IMR-90 (cell line): ENCODE results near the gene GRIN2A. TPM values are rescaled to one million over a fixed set of nuclear protein-coding genes. Genes with fewer than 3 reads are reported as not detected.

Experiments used
- ATAC-seq: fragments of 200-7000 bp; cut with Tn5 transposase; 2 replicates; pipeline ENCODE4 v1.9.1; 2020; ENCODE audit warnings: low read depth, mild to moderate bottlenecking, moderate library complexity
- BruUV-seq: library from RNA; stranded (reverse); fragments of 400-500 nt; replicated peaks from 2 replicates; lab custom pipeline; 2021; lab: Mats Ljungman, UMichigan
- CTCF ChIA-PET: fragments of 300-600 bp; formaldehyde crosslinking; extraction: SDS; loops from one replicate; lab custom pipeline; 2021; ENCODE audit warnings: antibody characterized with exemption; lab: Yijun Ruan, JAX
- POLR2A ChIA-PET: fragments of 300-600 bp; sonication (Branson Sonifier 250); formaldehyde crosslinking; loops from one replicate; lab custom pipeline; 2022; ENCODE audit warnings: antibody characterized with exemption; ENCODE audit not compliant: unreplicated experiment; lab: Charles Lee
- DNase-seq: peaks from one replicate; pipeline ENCODE4 v3.0.0; 2013
- H2AFZ ChIP-seq: replicated peaks from 2 replicates; pipeline ENCODE3; 2013; ENCODE audit warnings: low read length, mild to moderate bottlenecking; ENCODE audit not compliant: poor library complexity
- H2AK5ac ChIP-seq: 2 replicates; pipeline ENCODE4 v1.6.1; 2013; ENCODE audit warnings: low read depth, low read length, inconsistent platforms
- H2AK9ac ChIP-seq: replicated peaks from 2 replicates; pipeline ENCODE3; 2013; ENCODE audit warnings: mild to moderate bottlenecking, low read depth, low read length, moderate library complexity; ENCODE audit not compliant: poor library complexity
- H2BK120ac ChIP-seq: 2 replicates; pipeline ENCODE4 v1.6.1; 2013; ENCODE audit warnings: low read depth, low read length, inconsistent platforms
- H2BK15ac ChIP-seq: 3 replicates; pipeline ENCODE4 v1.6.1; 2013; ENCODE audit warnings: low read depth, low read length, inconsistent platforms
- H2BK20ac ChIP-seq: 2 replicates; pipeline ENCODE4 v1.6.1; 2013; ENCODE audit warnings: low read depth, mild to moderate bottlenecking, inconsistent platforms, low read length, moderate library complexity
- H2BK5ac ChIP-seq: 2 replicates; pipeline ENCODE4 v1.6.1; 2013; ENCODE audit warnings: mild to moderate bottlenecking, low read depth, low read length, inconsistent platforms; ENCODE audit not compliant: poor library complexity, severe bottlenecking
- H3K14ac ChIP-seq: replicated peaks from 2 replicates; pipeline ENCODE4 v1.6.1; 2013; ENCODE audit warnings: low read depth, low read length, inconsistent platforms
- H3K18ac ChIP-seq: 2 replicates; pipeline ENCODE4 v1.6.1; 2013; ENCODE audit warnings: low read depth, low read length, control low read depth
- H3K23ac ChIP-seq: 2 replicates; pipeline ENCODE4 v1.6.1; 2013; ENCODE audit warnings: low read depth, low read length, inconsistent platforms
- H3K27ac ChIP-seq: 2 replicates; pipeline ENCODE4 v1.5.1; 2013; ENCODE audit warnings: mild to moderate bottlenecking, control low read depth, low read length; ENCODE audit not compliant: insufficient read depth
- H3K27me3 ChIP-seq: 2 replicates; pipeline ENCODE4 v1.6.1; 2013; ENCODE audit warnings: low read length; ENCODE audit not compliant: control insufficient read depth, insufficient read depth
- H3K36me3 ChIP-seq: 2 replicates; pipeline ENCODE4 v1.6.1; 2013; ENCODE audit warnings: low read length, mixed read lengths; ENCODE audit not compliant: control insufficient read depth, insufficient read depth
- H3K4ac ChIP-seq: 2 replicates; pipeline ENCODE4 v1.6.1; 2013; ENCODE audit warnings: low read depth, low read length, inconsistent platforms
- H3K4me1 ChIP-seq: 2 replicates; pipeline ENCODE4 v1.6.1; 2013; ENCODE audit warnings: low read length, mixed read lengths; ENCODE audit not compliant: control insufficient read depth, insufficient read depth
- H3K4me2 ChIP-seq: 2 replicates; pipeline ENCODE4 v1.6.1; 2013; ENCODE audit warnings: low read depth, mild to moderate bottlenecking, control low read depth, low read length, moderate library complexity
- H3K4me3 ChIP-seq: 2 replicates; pipeline ENCODE4 v1.5.1; 2013; ENCODE audit warnings: low read depth, mild to moderate bottlenecking, control low read depth, low read length, moderate library complexity; ENCODE audit not compliant: insufficient read depth
- H3K56ac ChIP-seq: 2 replicates; pipeline ENCODE4 v1.6.1; 2013; ENCODE audit warnings: low read length, inconsistent platforms; ENCODE audit not compliant: insufficient read depth; ENCODE audit errors: extremely low read depth
- H3K79me1 ChIP-seq, 2 experiments: 2 replicates each; pipeline ENCODE4 v1.6.1; 2013; ENCODE audit warnings: low read length in 2 of 2, inconsistent platforms in 1 of 2, low read depth in 1 of 2
- H3K9ac ChIP-seq: 2 replicates; pipeline ENCODE4 v1.6.1; 2013; ENCODE audit warnings: low read depth, low read length, control low read depth
- H3K9me1 ChIP-seq: 2 replicates; pipeline ENCODE4 v1.6.1; 2013; ENCODE audit warnings: low read length, inconsistent platforms; ENCODE audit not compliant: insufficient read depth
- H3K9me3 ChIP-seq: 2 replicates; pipeline ENCODE4 v1.6.1; 2013; ENCODE audit warnings: low read length; ENCODE audit not compliant: control insufficient read depth, insufficient read depth
- H4K20me1 ChIP-seq: 2 replicates; pipeline ENCODE4 v1.6.1; 2013; ENCODE audit warnings: low read length, inconsistent platforms; ENCODE audit not compliant: insufficient read depth
- H4K5ac ChIP-seq: 2 replicates; pipeline ENCODE4 v1.6.1; 2013; ENCODE audit warnings: mild to moderate bottlenecking, low read depth, low read length, control low read depth
- H4K8ac ChIP-seq, 2 experiments: 2 replicates each; pipeline ENCODE4 v1.6.1; 2013; ENCODE audit warnings: low read depth in 2 of 2, low read length in 2 of 2, control low read depth in 1 of 2, inconsistent platforms in 1 of 2
- H4K91ac ChIP-seq: 2 replicates; pipeline ENCODE4 v1.6.1; 2013; ENCODE audit warnings: low read depth, low read length, inconsistent platforms; ENCODE audit not compliant: insufficient read depth
- CTCF ChIP-seq: conservative IDR thresholded peaks from 2 replicates; pipeline ENCODE4 v1.5.1; 2012; ENCODE audit warnings: mild to moderate bottlenecking, low read depth, low read length, improper control_type of control experiment
- FOS ChIP-seq: fragments of 150-350 bp; IDR thresholded peaks from 2 replicates; pipeline ENCODE4 v1.6.1; 2016; ENCODE audit warnings: low read depth, low read length
- WGBS, 2 experiments: methylation state at CpG; one replicate each; pipeline versions ENCODE4 v1.1.5 to v1.1.7; 2013; ENCODE audit warnings: missing lambda C conversion rate in 2 of 2; ENCODE audit not compliant: insufficient read length in 1 of 2; ENCODE audit errors: extremely low coverage in 2 of 2; 5-methylcytosine and 5-hydroxymethylcytosine counted together
- dilution Hi-C: fragments of 300-500 bp; cut with HindIII; formaldehyde crosslinking; loops from one replicate; pipeline ENCODE4 v1.14.3; 2018; ENCODE audit warnings: low sequenced_read_pairs; ENCODE audit not compliant: unreplicated experiment
- in situ Hi-C: fragments of 300-500 bp; cut with MboI; formaldehyde crosslinking; loops from 3 replicates; pipeline ENCODE4 v1.14.3; 2019; ENCODE audit warnings: low sequenced_read_pairs, inconsistent platforms, mixed read lengths
- intact Hi-C: fragments of 100-400 bp; cut with micrococcal nuclease; formaldehyde crosslinking; loops from 2 replicates; pipeline ENCODE4 v1.10.0; 2022
- polyA plus RNA-seq, 3 experiments: library from polyadenylated mRNA; depleted of rRNA; stranded (reverse); fragments of >200 nt; gene quantifications; 2 replicates each; pipeline ENCODE4 v1.2.3, GENCODE V29; 2012; ENCODE audit warnings: low replicate concordance in 1 of 3
- total RNA-seq: library from RNA; depleted of rRNA; stranded (reverse); fragments of >200 nt; gene quantifications from 2 replicates; pipeline ENCODE4 v1.2.3, GENCODE V29; 2012

GRIN2A gene
- total and polyA plus RNA-seq, 2 of the 4 experiments (the other 2 are of a cell fraction), result under 0.01 TPM; not detected in 1

- dilution Hi-C loops (no loop called here), intact Hi-C loops (no loop called here), in situ Hi-C loops (no loop called here)
- Histone ChIP-seq H3K27me3 (no peaks in the 10 kb centered on the region), H4K8ac (no peak overlapping the region), H2BK15ac (no peak overlapping the region), H3K27ac (no peak overlapping the region), H2BK5ac (no peak overlapping the region), H4K5ac (no peak overlapping the region), H3K9me3 (peaks cover 7% of the 10 kb centered on the region; the same call in 1 of the 2 replicates), H3K4ac (no peak overlapping the region), H3K4me1 (no peaks in the 10 kb centered on the region), H3K4me3 (no peak overlapping the region), H3K79me1 (no peaks in the 10 kb centered on the region), H2AK5ac (no peak overlapping the region), H4K91ac (no peak overlapping the region), H2AFZ (no peak overlapping the region), H2BK120ac (no peak overlapping the region), H3K9ac (no peak overlapping the region), H4K20me1 (no peaks in the 10 kb centered on the region), H3K23ac (no peak overlapping the region), H2BK20ac (no peak overlapping the region), H3K36me3 (no peaks in the 10 kb centered on the region), H3K56ac (no peak overlapping the region), H2AK9ac (no peak overlapping the region), H3K9me1 (no peaks in the 10 kb centered on the region), H3K14ac (no peak overlapping the region), H3K4me2 (no peak overlapping the region), H3K18ac (no peak overlapping the region)
- ATAC-seq (no peak), DNase-seq (no peak)
- no peak for TF ChIP-seq FOS
- TF ChIP-seq CTCF, result no peak
- ChIA-PET POLR2A (no interaction called here), CTCF (no interaction called here)
- no CpG with 5 or more reads among the region's 1 CpG for WGBS, 2 experiments
- BruUV-seq, result no TSS peak
Measured at GRCh38 chr16:9970796-9971195, 211.4 kb downstream of the GRIN2A start.
